Effector memory CD4-positive, alpha-beta T cell (primary cell): Measurements from ENCODE around the gene DEGS1.

Source experiments
- DNase-seq, 3 donors: peaks; one replicate each; pipeline ENCODE4 v3.0.0-alpha.2; 2020
- H3K27ac ChIP-seq: 2 replicates; pipeline ENCODE4 v1.7.0; 2013; ENCODE audit warnings: mild to moderate bottlenecking, low read length, moderate library complexity; ENCODE audit not compliant: insufficient read depth, poor library complexity, severe bottlenecking
- H3K27me3 ChIP-seq: replicated peaks from 2 replicates; pipeline ENCODE4 v1.7.0; 2013; ENCODE audit warnings: mild to moderate bottlenecking, low read length; ENCODE audit not compliant: insufficient read depth, control insufficient read depth, poor library complexity, severe bottlenecking
- H3K36me3 ChIP-seq: 2 replicates; pipeline ENCODE4 v1.7.0; 2013; ENCODE audit warnings: mild to moderate bottlenecking, low read length, moderate library complexity; ENCODE audit not compliant: control insufficient read depth, insufficient read depth
- H3K4me1 ChIP-seq: 2 replicates; pipeline ENCODE4 v1.7.0; 2013; ENCODE audit warnings: low read length, mild to moderate bottlenecking; ENCODE audit not compliant: control insufficient read depth, insufficient read depth, poor library complexity, severe bottlenecking
- H3K4me3 ChIP-seq: 2 replicates; pipeline ENCODE4 v1.7.0; 2013; ENCODE audit warnings: low read length, low read depth, mild to moderate bottlenecking; ENCODE audit not compliant: insufficient read depth, poor library complexity, severe bottlenecking
- H3K9me3 ChIP-seq: 2 replicates; pipeline ENCODE4 v1.7.0; 2013; ENCODE audit warnings: mild to moderate bottlenecking, low read length, moderate library complexity; ENCODE audit not compliant: control insufficient read depth

The DEGS1 gene

DNA sequence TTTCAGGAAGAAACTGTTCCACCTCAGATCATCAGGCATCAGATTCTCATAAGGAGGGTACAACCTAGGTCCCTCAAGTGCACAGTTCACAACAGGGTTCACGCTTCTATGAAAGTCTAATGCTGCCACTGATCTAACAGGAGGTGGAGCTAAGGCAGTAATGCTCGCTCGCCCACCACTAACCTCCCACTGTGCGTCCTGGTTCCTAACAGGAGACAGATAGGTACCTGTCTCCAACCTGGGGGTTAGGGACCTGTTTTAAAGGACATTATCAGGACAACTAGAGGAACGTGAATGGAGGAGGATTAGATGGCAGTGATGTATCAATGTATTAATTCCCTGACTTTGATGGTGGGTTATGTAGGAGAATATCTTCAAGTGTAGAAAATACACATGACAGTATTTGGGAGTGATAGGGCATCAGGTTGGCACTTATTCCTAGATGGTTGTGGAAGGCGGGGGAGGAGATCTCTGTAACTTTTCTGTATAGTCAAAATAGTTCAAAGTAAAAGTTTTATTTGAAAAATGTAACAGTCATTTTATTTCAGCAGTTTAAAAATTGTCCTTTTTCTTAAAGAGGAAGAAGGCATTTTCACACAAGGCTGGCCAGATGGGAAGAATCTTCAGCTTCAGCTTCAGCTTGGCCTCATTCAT, 43.9 kb downstream of the DEGS1 start:
- Histone ChIP-seq H3K4me1 (no peaks in the 10 kb centered on the region), H3K27ac (no peak overlapping the region), H3K9me3 (no peaks in the 10 kb centered on the region), H3K27me3 (no peaks in the 10 kb centered on the region), H3K4me3 (no peak overlapping the region), H3K36me3 (peaks cover 21% of the 10 kb centered on the region)
- DNase-seq = no peak

DNA sequence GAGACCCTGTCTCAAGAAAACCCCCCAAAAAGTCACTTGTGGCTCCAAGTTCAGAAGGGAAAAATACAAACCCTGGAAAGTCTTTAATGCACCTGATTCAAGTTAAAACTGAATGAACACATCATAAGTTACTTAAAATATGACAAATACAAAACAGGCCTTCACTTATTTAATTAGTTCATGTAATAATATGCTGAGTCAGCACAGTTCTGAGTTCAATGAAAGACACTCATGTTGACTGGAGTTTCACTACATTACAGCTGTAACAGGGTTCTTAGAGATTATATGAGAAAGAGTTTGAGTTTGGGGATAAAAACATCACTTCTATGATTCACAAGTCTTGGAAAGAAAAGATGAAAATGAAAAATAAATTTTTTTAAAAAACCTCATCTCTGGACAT, 51.0 kb downstream of the DEGS1 start:
- DNase-seq = no peak
- peaks cover 33% of the 10 kb centered on the region for H3K36me3 ChIP-seq
- no peaks in the 10 kb centered on the region for H3K9me3 ChIP-seq
- H3K4me3 ChIP-seq = no peak overlapping the region
- H3K27ac ChIP-seq = no peak overlapping the region
- H3K4me1 ChIP-seq = no peaks in the 10 kb centered on the region
- no peaks in the 10 kb centered on the region for H3K27me3 ChIP-seq

DNA sequence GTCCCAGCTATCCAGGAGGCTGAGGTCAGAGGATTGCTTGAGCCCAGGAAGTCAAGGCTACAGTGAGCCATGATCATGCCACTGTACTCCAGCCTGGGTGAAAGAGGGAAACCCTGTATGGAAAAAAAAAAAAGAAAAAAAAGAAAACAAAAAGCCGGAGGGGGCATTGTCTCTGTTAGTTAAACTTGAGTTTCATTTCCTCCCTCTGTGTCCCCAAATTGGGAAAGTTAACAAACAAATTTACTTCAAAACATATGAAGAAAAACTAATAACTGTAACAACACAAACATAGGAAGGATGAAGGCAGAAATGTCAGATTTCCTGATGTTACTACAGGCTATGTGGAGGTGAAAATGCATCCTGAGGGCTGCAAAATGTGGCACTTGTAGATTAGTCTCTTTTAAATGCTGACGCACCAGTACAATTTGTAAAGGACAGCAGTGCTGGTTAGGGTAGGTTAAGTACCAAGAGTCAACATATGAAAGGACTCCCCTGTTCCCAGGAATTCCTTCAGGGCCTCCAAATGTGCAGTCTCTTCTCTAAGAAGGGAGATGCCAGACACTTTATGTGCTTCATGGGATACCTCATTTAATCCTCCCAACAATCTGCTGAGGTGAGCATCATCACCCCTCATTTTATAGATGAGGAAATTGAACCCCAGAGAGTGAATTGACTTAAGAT, 52.9 kb downstream of the DEGS1 start:
- Histone ChIP-seq H3K27ac (no peak overlapping the region), H3K4me1 (no peaks in the 10 kb centered on the region), H3K4me3 (no peak overlapping the region), H3K27me3 (no peaks in the 10 kb centered on the region), H3K36me3 (peaks cover 25% of the 10 kb centered on the region), H3K9me3 (no peaks in the 10 kb centered on the region)
- DNase-seq = no peak

DNA sequence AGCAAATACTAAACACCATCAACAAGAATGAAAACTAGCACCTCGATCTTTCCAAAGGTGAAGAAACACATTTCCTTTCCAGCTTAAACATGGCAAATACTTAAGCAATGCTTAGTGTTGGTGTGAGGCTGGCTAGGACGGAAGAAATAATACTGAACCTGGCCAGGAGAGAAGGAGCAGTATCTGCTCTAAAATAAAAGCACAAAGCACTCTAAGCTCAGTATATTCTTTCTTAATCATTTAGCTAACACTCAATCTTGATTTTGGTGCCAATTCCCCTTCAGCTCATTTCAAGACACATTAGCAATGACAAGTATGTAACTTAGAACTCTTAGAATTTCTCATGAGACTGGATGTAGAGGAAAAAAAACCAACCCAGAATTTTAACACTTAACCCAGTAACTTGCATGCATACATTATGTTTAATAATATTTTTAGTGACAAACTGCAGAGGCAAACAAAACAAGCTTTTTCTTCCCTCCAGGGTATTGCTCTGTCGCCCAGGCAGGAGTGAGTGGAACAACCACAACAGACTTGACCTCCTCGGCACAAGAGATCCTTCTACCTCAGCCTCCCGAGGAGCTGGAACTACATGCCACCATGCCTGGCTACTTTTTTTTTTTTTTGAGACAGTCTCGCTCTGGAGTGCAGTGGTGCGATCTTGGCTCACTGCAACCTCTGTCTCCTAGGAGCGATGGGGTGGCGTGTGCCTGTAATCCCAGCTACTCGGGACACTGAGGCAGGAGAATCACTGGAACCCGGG, 54.3 kb downstream of the DEGS1 start:
- no peak overlapping the region for H3K4me3 ChIP-seq
- no peaks in the 10 kb centered on the region for H3K27me3 ChIP-seq
- H3K36me3 ChIP-seq = peaks cover 25% of the 10 kb centered on the region
- H3K27ac ChIP-seq = no peak overlapping the region
- H3K4me1 ChIP-seq = no peaks in the 10 kb centered on the region
- no peak for DNase-seq
- no peaks in the 10 kb centered on the region for H3K9me3 ChIP-seq

DNA sequence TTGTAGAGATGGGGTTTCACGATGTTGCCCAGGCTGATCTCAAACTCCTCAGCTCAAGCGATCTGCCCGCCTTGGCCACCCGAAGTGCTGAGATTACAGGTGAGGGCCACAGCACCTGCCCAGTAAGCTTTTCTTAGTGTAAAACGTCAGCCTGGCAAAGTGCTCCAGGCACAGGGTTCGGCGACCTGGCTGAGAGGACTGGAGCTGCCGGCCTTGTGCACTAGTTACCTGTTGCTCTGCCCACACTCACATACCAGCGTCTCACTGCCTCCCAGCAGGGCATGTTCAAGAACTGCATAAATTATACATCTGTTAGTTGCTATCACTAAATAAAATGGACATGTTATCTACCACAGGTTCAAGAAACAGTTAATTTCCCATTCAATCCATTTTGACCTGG, 55.2 kb downstream of the DEGS1 start:
- DNase-seq = no peak
- Histone ChIP-seq H3K4me3 (no peak overlapping the region), H3K4me1 (no peaks in the 10 kb centered on the region), H3K9me3 (no peaks in the 10 kb centered on the region), H3K27me3 (no peaks in the 10 kb centered on the region), H3K36me3 (peaks cover 21% of the 10 kb centered on the region), H3K27ac (no peak overlapping the region)

DNA sequence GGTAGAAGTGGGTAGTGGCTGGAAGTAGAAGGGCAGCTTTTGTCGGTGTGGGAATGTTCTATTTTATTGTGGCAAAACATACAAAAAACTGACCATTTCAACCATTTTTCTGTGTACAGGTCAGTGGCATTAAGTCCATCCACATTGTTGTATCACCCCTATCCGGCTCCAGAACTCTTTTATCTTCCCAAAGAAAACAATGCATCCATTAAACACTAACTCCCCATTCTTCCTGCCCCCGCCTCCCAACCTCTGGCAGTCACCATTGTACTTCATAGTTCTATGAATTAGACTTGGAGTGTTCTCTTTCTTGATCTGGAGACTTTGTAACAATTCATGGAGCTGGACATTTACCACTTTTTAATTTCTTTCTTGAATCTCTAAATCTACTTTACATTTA, 55.7 kb downstream of the DEGS1 start:
- H3K27me3 ChIP-seq = no peaks in the 10 kb centered on the region
- peaks cover 21% of the 10 kb centered on the region for H3K36me3 ChIP-seq
- no peak overlapping the region for H3K4me3 ChIP-seq
- H3K4me1 ChIP-seq = no peaks in the 10 kb centered on the region
- no peak for DNase-seq
- no peaks in the 10 kb centered on the region for H3K9me3 ChIP-seq
- no peak overlapping the region for H3K27ac ChIP-seq
